ENCODE data around the gene KCNH8. TPM values are rescaled to one million over a fixed set of nuclear protein-coding genes. Genes with fewer than 3 reads are reported as not detected.

KCNH8 gene
- total and polyA plus RNA-seq, 2 experiments from 2014 or later: not detected

DNA sequence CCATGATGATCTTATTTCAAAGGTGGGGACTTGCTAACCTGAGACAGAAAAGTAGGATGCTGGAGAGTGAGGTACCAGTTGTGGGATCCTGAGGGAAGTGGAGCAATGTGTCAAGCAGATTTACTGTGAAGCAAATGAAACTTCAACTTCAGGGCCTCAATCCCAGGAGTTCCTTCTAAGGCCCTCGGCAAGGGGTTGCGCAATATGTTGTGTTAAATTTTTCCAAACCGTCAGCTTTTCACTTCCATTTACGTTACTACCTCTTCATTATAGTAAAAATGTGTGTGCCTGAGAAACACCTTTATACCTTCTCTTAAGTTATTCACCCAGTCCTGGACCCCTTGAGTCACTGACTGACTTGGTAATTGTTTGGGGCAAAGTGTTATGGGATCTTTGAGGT lies 42.5 kb upstream of the KCNH8 start:
- Histone ChIP-seq H3K4me1 (ENCODE audit: insufficient read depth) (no peaks in the 10 kb centered on the region), H3K9ac (no peak overlapping the region), H3F3A (ENCODE audit: insufficient read depth) (no peaks in the 10 kb centered on the region), H3K27me3 (replicated peaks; ENCODE audit: insufficient read depth) (no peaks in the 10 kb centered on the region), H3K79me2 (ENCODE audit: insufficient read depth) (no peaks in the 10 kb centered on the region), H3K4me2 (ENCODE audit: unreplicated experiment) (no peak overlapping the region), H4K20me1 (ENCODE audit: insufficient read depth) (no peaks in the 10 kb centered on the region), H3K27ac (no peak overlapping the region), H3K9me2 (ENCODE audit: insufficient read depth) (no peaks in the 10 kb centered on the region), H3K9me3 (ENCODE audit: low read depth) (no peaks in the 10 kb centered on the region), H3K36me3 (ENCODE audit: low read depth) (no peaks in the 10 kb centered on the region), H3K4me3 (no peak overlapping the region), H2AFZ (no peak overlapping the region)
- no peak for TF ChIP-seq EZH2phosphoT487 (IDR thresholded peaks at IDR 0.05; ENCODE audit: insufficient read depth, low read depth)
- no peak for TF ChIP-seq EZH2 (IDR thresholded peaks at IDR 0.05; ENCODE audit: insufficient read depth, poor library complexity, severe bottlenecking)
- in situ Hi-C loops (cut with MboI): no loop called here
- DNase-seq: no peak
- WGBS, 2 experiments (ENCODE audit: low coverage in 1 of 2, low lambda C conversion rate in 2 of 2, missing lambda C conversion rate in 2 of 2): 49 to 52% methylated on average over 4 of the region's 4 CpGs

DNA sequence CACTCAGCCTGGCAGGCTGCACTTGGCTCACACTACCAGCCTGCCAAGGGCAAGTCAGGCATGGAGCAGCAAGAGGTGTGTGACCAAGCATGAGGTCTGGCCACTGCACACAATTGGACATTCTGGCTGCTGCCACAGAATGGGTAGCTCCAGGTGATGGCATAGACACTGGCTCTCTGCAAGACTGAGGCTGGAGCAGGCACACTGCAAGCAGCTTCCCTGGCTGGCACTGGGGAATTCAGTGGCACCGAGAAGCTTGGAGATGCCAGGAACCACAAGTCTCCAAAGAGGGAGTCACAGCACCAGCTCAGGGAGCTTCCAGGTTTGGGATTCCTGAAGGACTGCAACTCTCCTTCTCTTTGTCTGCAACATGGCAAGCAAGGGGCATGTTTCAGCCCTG lies 42.0 kb upstream of the KCNH8 start:
- no peaks in the 10 kb centered on the region for H3K36me3 ChIP-seq (ENCODE audit: low read depth)
- H3K9ac ChIP-seq: no peak overlapping the region
- no peak overlapping the region for H2AFZ ChIP-seq
- no peaks in the 10 kb centered on the region for H3K4me1 ChIP-seq (ENCODE audit: insufficient read depth)
- H3K9me2 ChIP-seq (ENCODE audit: insufficient read depth): no peaks in the 10 kb centered on the region
- no peak overlapping the region for H3K4me2 ChIP-seq (ENCODE audit: unreplicated experiment)
- H3F3A ChIP-seq (ENCODE audit: insufficient read depth): no peaks in the 10 kb centered on the region
- 50 to 70% methylated on average over 1 of the region's 1 CpG for WGBS, 2 experiments (ENCODE audit: low coverage in 1 of 2, low lambda C conversion rate in 2 of 2, missing lambda C conversion rate in 2 of 2)
- H3K4me3 ChIP-seq: no peak overlapping the region
- H3K9me3 ChIP-seq (ENCODE audit: low read depth): no peaks in the 10 kb centered on the region
- TF ChIP-seq EZH2phosphoT487 (IDR thresholded peaks at IDR 0.05; ENCODE audit: insufficient read depth, low read depth) (no peak), EZH2 (IDR thresholded peaks at IDR 0.05; ENCODE audit: insufficient read depth, poor library complexity, severe bottlenecking) (no peak)
- in situ Hi-C loops (cut with MboI): no loop called here
- DNase-seq: no peak
- H3K79me2 ChIP-seq (ENCODE audit: insufficient read depth): no peaks in the 10 kb centered on the region
- no peak overlapping the region for H3K27ac ChIP-seq
- no peaks in the 10 kb centered on the region for H4K20me1 ChIP-seq (ENCODE audit: insufficient read depth)
- H3K27me3 ChIP-seq (replicated peaks; ENCODE audit: insufficient read depth): no peaks in the 10 kb centered on the region

DNA sequence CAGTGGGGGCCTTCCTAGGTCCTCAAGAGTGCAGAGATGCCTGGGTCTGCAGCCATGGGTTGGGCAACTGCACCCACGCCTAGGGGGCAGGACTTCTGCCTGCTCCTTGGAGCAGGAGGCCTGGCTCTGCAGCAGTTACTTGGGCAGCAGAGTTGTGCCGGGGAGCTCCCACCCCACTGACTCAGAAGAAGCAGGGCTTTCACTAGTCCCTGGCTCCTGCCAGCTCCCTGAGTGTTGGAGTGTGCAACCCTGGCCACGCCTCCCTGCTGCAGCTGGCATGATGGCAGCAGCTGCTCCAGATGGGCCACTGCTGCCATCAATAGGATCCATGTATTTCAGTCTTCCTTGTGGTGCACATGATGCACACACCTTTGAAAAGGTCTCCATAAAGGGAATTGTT lies 40.6 kb upstream of the KCNH8 start:
- in situ Hi-C loops (cut with MboI): no loop called here
- no peaks in the 10 kb centered on the region for H3K36me3 ChIP-seq (ENCODE audit: low read depth)

DNA sequence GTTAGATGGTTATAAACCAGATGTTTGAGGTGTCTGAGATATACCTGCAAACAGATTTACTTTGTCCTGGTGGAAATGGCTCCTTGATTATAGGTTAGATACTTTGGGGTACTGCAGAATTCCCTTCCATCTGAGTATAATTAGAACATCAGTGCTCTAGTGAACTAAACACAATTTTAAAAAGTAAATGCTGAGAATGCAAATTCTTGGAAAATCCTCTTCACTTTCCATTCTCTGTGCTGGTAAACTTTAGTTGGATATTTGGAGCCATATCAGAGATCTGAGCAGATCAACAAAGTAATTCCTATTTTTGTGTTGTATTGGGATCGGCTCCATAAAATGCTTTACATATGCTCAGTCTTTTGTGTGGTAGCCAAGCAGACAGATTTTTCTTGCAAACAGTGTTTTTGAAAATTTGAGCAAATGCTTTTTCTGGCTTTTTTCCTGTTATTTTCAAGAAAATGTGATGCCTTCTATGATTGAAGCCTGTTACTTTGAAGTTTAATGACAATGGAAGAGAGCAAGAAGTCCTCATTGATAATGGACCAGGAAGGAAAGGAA lies 37.9 kb upstream of the KCNH8 start:
- TF ChIP-seq EZH2 (IDR thresholded peaks at IDR 0.05; ENCODE audit: insufficient read depth, poor library complexity, severe bottlenecking) (no peak), EZH2phosphoT487 (IDR thresholded peaks at IDR 0.05; ENCODE audit: insufficient read depth, low read depth) (no peak)
- Histone ChIP-seq H3K9me2 (ENCODE audit: insufficient read depth) (no peaks in the 10 kb centered on the region), H3K9ac (no peak overlapping the region), H3K4me1 (ENCODE audit: insufficient read depth) (no peaks in the 10 kb centered on the region), H3K27ac (no peak overlapping the region), H4K20me1 (ENCODE audit: insufficient read depth) (no peaks in the 10 kb centered on the region), H3K4me3 (no peak overlapping the region), H3K27me3 (replicated peaks; ENCODE audit: insufficient read depth) (no peaks in the 10 kb centered on the region), H3K9me3 (ENCODE audit: low read depth) (no peaks in the 10 kb centered on the region), H3F3A (ENCODE audit: insufficient read depth) (no peaks in the 10 kb centered on the region), H3K79me2 (ENCODE audit: insufficient read depth) (no peaks in the 10 kb centered on the region), H2AFZ (no peak overlapping the region), H3K36me3 (ENCODE audit: low read depth) (no peaks in the 10 kb centered on the region), H3K4me2 (ENCODE audit: unreplicated experiment) (no peak overlapping the region)
- in situ Hi-C loops (cut with MboI): no loop called here
- 0 to 4% methylated on average over 1 of the region's 1 CpG for WGBS, 2 experiments (ENCODE audit: low coverage in 1 of 2, low lambda C conversion rate in 2 of 2, missing lambda C conversion rate in 2 of 2)
- no peak for DNase-seq

More for the DNA sequence above, 40.6 kb upstream of the KCNH8 start:
- H2AFZ ChIP-seq: no peak overlapping the region
- H3K9me2 ChIP-seq (ENCODE audit: insufficient read depth): no peaks in the 10 kb centered on the region
- no peak overlapping the region for H3K4me3 ChIP-seq
- no peaks in the 10 kb centered on the region for H3F3A ChIP-seq (ENCODE audit: insufficient read depth)
- no peak overlapping the region for H3K9ac ChIP-seq
- no peak overlapping the region for H3K4me2 ChIP-seq (ENCODE audit: unreplicated experiment)
- no peak for DNase-seq
- 11 to 13% methylated on average over 2 to 3 of the region's 3 CpGs for WGBS, 2 experiments (ENCODE audit: low coverage in 1 of 2, low lambda C conversion rate in 2 of 2, missing lambda C conversion rate in 2 of 2)
- no peaks in the 10 kb centered on the region for H4K20me1 ChIP-seq (ENCODE audit: insufficient read depth)
- no peaks in the 10 kb centered on the region for H3K27me3 ChIP-seq (replicated peaks; ENCODE audit: insufficient read depth)
- H3K79me2 ChIP-seq (ENCODE audit: insufficient read depth): no peaks in the 10 kb centered on the region
- no peak overlapping the region for H3K27ac ChIP-seq
- H3K9me3 ChIP-seq (ENCODE audit: low read depth): no peaks in the 10 kb centered on the region
- no peaks in the 10 kb centered on the region for H3K4me1 ChIP-seq (ENCODE audit: insufficient read depth)
- TF ChIP-seq EZH2 (IDR thresholded peaks at IDR 0.05; ENCODE audit: insufficient read depth, poor library complexity, severe bottlenecking): no peak
- TF ChIP-seq EZH2phosphoT487 (IDR thresholded peaks at IDR 0.05; ENCODE audit: insufficient read depth, low read depth): no peak

DNA sequence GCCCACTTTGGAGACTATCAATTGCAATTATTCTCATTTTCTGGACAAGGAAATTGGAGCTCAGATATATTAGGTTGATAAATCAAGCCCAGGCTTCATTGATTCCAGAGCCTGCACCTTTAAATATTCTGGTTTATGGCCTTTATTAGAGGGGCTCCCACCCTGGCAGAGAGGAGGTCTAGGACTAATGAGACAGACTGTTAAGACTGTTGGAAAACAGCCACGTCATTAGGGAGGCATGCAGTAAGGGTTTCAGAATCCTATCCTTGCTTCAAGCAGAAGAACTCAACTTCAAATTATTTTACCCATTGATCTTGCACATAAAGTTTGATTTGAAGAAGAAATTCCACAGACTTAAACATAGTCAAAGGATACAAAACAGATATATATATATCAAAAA lies 33.8 kb upstream of the KCNH8 start:
- Histone ChIP-seq H3K27me3 (replicated peaks; ENCODE audit: insufficient read depth) (no peaks in the 10 kb centered on the region), H3K79me2 (ENCODE audit: insufficient read depth) (no peaks in the 10 kb centered on the region), H3K27ac (no peak overlapping the region), H3K36me3 (ENCODE audit: low read depth) (no peaks in the 10 kb centered on the region), H4K20me1 (ENCODE audit: insufficient read depth) (no peaks in the 10 kb centered on the region), H3K4me3 (no peak overlapping the region), H2AFZ (no peak overlapping the region), H3K9ac (no peak overlapping the region), H3K9me3 (ENCODE audit: low read depth) (no peaks in the 10 kb centered on the region), H3F3A (ENCODE audit: insufficient read depth) (no peaks in the 10 kb centered on the region), H3K4me1 (ENCODE audit: insufficient read depth) (no peaks in the 10 kb centered on the region), H3K4me2 (ENCODE audit: unreplicated experiment) (no peak overlapping the region), H3K9me2 (ENCODE audit: insufficient read depth) (no peaks in the 10 kb centered on the region)
- no peak for TF ChIP-seq EZH2phosphoT487 (IDR thresholded peaks at IDR 0.05; ENCODE audit: insufficient read depth, low read depth)
- TF ChIP-seq EZH2 (IDR thresholded peaks at IDR 0.05; ENCODE audit: insufficient read depth, poor library complexity, severe bottlenecking): no peak
- no peak for DNase-seq
- 0% methylated on average over 1 of the region's 1 CpG for WGBS, 2 experiments (ENCODE audit: low coverage in 1 of 2, low lambda C conversion rate in 2 of 2, missing lambda C conversion rate in 2 of 2)
- in situ Hi-C loops (cut with MboI): no loop called here
